ENCODE results near the gene ELK3. TPM values are rescaled to one million over a fixed set of nuclear protein-coding genes. Genes with fewer than 3 reads are reported as not detected.

Gene ELK3
- 47.6 TPM for total RNA-seq
- long read RNA-seq, full-length matches to known transcripts = 5 of 28 reads
- long read RNA-seq, partial matches to known transcripts = 7 of 28 reads
- long read RNA-seq, other reads (novel, unspliced or antisense) = 16 of 28 reads

GRCh38 chr12:96193725-96194575, at the start of gene ELK3:
Gene ELK3, plus strand, starts transcription at chr12:96194375.
- peak; percentile 92 for DNase-seq (ENCODE audit: low spot score)

GRCh38 chr12:96146747-96147146, 47.4 kb upstream of the ELK3 start:
- no peak for DNase-seq (ENCODE audit: low spot score)

GRCh38 chr12:96150442-96150841, 43.7 kb upstream of the ELK3 start:
- DNase-seq (ENCODE audit: low spot score) = no peak

GRCh38 chr12:96152164-96152563, 42.0 kb upstream of the ELK3 start:
- DNase-seq (ENCODE audit: low spot score) = no peak

GRCh38 chr12:96153131-96153725, 40.9 kb upstream of the ELK3 start:
- no peak for DNase-seq (ENCODE audit: low spot score)

GRCh38 chr12:96155181-96155580, 39.0 kb upstream of the ELK3 start:
- no peak for DNase-seq (ENCODE audit: low spot score)

GRCh38 chr12:96155781-96156180, 38.4 kb upstream of the ELK3 start:
- DNase-seq (ENCODE audit: low spot score) = no peak

GRCh38 chr12:96156211-96156610, 38.0 kb upstream of the ELK3 start:
- no peak for DNase-seq (ENCODE audit: low spot score)

- no peak for DNase-seq (ENCODE audit: low spot score)
Measured at GRCh38 chr12:96157427-96157826, 36.7 kb upstream of the ELK3 start.

- DNase-seq (ENCODE audit: low spot score) = no peak
Measured at GRCh38 chr12:96164951-96165811, 29.0 kb upstream of the ELK3 start.

GRCh38 chr12:96166765-96167164, 27.4 kb upstream of the ELK3 start:
- DNase-seq (ENCODE audit: low spot score) = no peak

- DNase-seq (ENCODE audit: low spot score) = no peak
Measured at GRCh38 chr12:96167492-96167891, 26.7 kb upstream of the ELK3 start.

- no peak for DNase-seq (ENCODE audit: low spot score)
Measured at GRCh38 chr12:96170328-96170727, 23.8 kb upstream of the ELK3 start.

GRCh38 chr12:96170762-96171161, 23.4 kb upstream of the ELK3 start:
- DNase-seq (ENCODE audit: low spot score) = no peak

GRCh38 chr12:96171905-96172304, 22.3 kb upstream of the ELK3 start:
- DNase-seq (ENCODE audit: low spot score) = no peak

GRCh38 chr12:96172981-96173380, 21.2 kb upstream of the ELK3 start:
- no peak for DNase-seq (ENCODE audit: low spot score)

- DNase-seq (ENCODE audit: low spot score) = no peak
Measured at GRCh38 chr12:96176575-96176974, 17.6 kb upstream of the ELK3 start.

- DNase-seq (ENCODE audit: low spot score) = no peak
Measured at GRCh38 chr12:96177013-96177412, 17.2 kb upstream of the ELK3 start.

- no peak for DNase-seq (ENCODE audit: low spot score)
Measured at GRCh38 chr12:96183734-96184370, 10.3 kb upstream of the ELK3 start.

GRCh38 chr12:96185914-96186313, 8.3 kb upstream of the ELK3 start:
- DNase-seq (ENCODE audit: low spot score) = no peak

GRCh38 chr12:96186607-96187301, 7.4 kb upstream of the ELK3 start:
- DNase-seq (ENCODE audit: low spot score) = no peak

Measured in mesenteric fat pad (tissue), 1 donor.